SK-N-SH treated with all-trans-retinoic acid at 6 μM for 48 hours (cell line): ENCODE measurements around the gene ZFP62.

ENCODE experiments used
- ATAC-seq: fragments of 200-7000 bp; cut with Tn5 transposase; 3 replicates; pipeline ENCODE4 v1.9.1; 2020; ENCODE audit warnings: mild to moderate bottlenecking, moderate library complexity
- ARNTL ChIP-seq: fragments of 450-650 bp; formaldehyde crosslinking; IDR thresholded peaks from 2 replicates; pipeline ENCODE4 v1.5.0; 2020; ENCODE audit warnings: low read depth, mild to moderate bottlenecking, moderate library complexity, borderline replicate concordance
- BACH2 ChIP-seq: fragments of 250-450 bp; sonication (Bioruptor Pico); IDR thresholded peaks from 2 replicates; pipeline ENCODE4 v1.9.0; 2021; ENCODE audit warnings: mild to moderate bottlenecking, borderline replicate concordance
- CSDC2 ChIP-seq: fragments of 250-450 bp; sonication (Bioruptor Pico); IDR thresholded peaks from 2 replicates; pipeline ENCODE4 v1.5.0; 2020; ENCODE audit warnings: mild to moderate bottlenecking, moderate library complexity
- CSRNP3 ChIP-seq: fragments of 250-450 bp; sonication (Bioruptor Pico); IDR thresholded peaks from 2 replicates; pipeline ENCODE4 v1.5.1; 2021; ENCODE audit warnings: mild to moderate bottlenecking, moderate library complexity
- ESRRG ChIP-seq: fragments of 250-450 bp; sonication (Bioruptor Pico); IDR thresholded peaks from 2 replicates; pipeline ENCODE4 v1.6.1; 2021; ENCODE audit warnings: mild to moderate bottlenecking
- GLIS3 ChIP-seq: fragments of 250-450 bp; sonication (Bioruptor Pico); IDR thresholded peaks from 2 replicates; pipeline ENCODE4 v1.5.0; 2020; ENCODE audit warnings: mild to moderate bottlenecking, moderate library complexity
- ISL1 ChIP-seq: fragments of 250-450 bp; sonication (Bioruptor Pico); IDR thresholded peaks from 2 replicates; pipeline ENCODE4 v2.1.2; 2022; ENCODE audit warnings: mild to moderate bottlenecking, moderate library complexity
- OSR1 ChIP-seq: fragments of 250-450 bp; sonication (Bioruptor Pico); IDR thresholded peaks from 2 replicates; pipeline ENCODE4 v1.8.0; 2022; ENCODE audit warnings: moderate library complexity, mild to moderate bottlenecking, inconsistent platforms
- POU6F1 ChIP-seq: fragments of 250-450 bp; sonication (Bioruptor Pico); IDR thresholded peaks from 2 replicates; pipeline ENCODE4 v1.8.0; 2021; ENCODE audit warnings: low read depth, mild to moderate bottlenecking, moderate library complexity, borderline replicate concordance
- PPARA ChIP-seq: fragments of 250-450 bp; sonication (Bioruptor Pico); IDR thresholded peaks from 2 replicates; pipeline ENCODE4 v1.5.0; 2020; ENCODE audit warnings: mild to moderate bottlenecking, borderline replicate concordance
- RARB ChIP-seq: fragments of 250-450 bp; sonication (Bioruptor Pico); IDR thresholded peaks from 2 replicates; pipeline ENCODE4 v1.8.0; 2021; ENCODE audit warnings: mild to moderate bottlenecking, moderate library complexity
- SNAI2 ChIP-seq: fragments of 250-450 bp; sonication (Bioruptor Pico); IDR thresholded peaks from 2 replicates; pipeline ENCODE4 v1.5.0; 2020; ENCODE audit warnings: mild to moderate bottlenecking, moderate library complexity
- TCF4 ChIP-seq: fragments of 250-450 bp; sonication (Bioruptor Pico); IDR thresholded peaks from 2 replicates; pipeline ENCODE4 v1.8.0; 2021; ENCODE audit warnings: mild to moderate bottlenecking, moderate library complexity, borderline replicate concordance
- TOX ChIP-seq: fragments of 250-450 bp; sonication (Bioruptor Pico); IDR thresholded peaks from 2 replicates; pipeline ENCODE4 v1.8.0; 2021; ENCODE audit warnings: mild to moderate bottlenecking, moderate library complexity, borderline replicate concordance
- TSHZ2 ChIP-seq: fragments of 250-450 bp; sonication (Bioruptor Pico); IDR thresholded peaks from 2 replicates; pipeline ENCODE4 v1.5.0; 2020; ENCODE audit warnings: mild to moderate bottlenecking, moderate library complexity
- ZC3H10 ChIP-seq: fragments of 250-450 bp; sonication (Bioruptor Pico); IDR thresholded peaks from 2 replicates; pipeline ENCODE4 v1.5.1; 2021; ENCODE audit warnings: mild to moderate bottlenecking, moderate library complexity
- ZFP30 ChIP-seq: fragments of 450-650 bp; formaldehyde crosslinking; IDR thresholded peaks from 2 replicates; pipeline ENCODE4 v1.5.0; 2022; ENCODE audit warnings: mild to moderate bottlenecking, moderate library complexity
- ZNF565 ChIP-seq: fragments of 450-650 bp; formaldehyde crosslinking; conservative IDR thresholded peaks from 2 replicates; pipeline ENCODE4 v1.5.0; 2020; ENCODE audit warnings: low read depth, mild to moderate bottlenecking, moderate library complexity
- ZNF70 ChIP-seq: fragments of 450-650 bp; formaldehyde crosslinking; IDR thresholded peaks from 2 replicates; pipeline ENCODE4 v1.5.0; 2020; ENCODE audit warnings: mild to moderate bottlenecking, moderate library complexity
- ZNF8 ChIP-seq: fragments of 450-650 bp; formaldehyde crosslinking; IDR thresholded peaks from 2 replicates; pipeline ENCODE4 v1.5.0; 2020; ENCODE audit warnings: mild to moderate bottlenecking, moderate library complexity

ZFP62 gene

GRCh38 chr5:180839935-180840334 is 21.1 kb downstream of the ZFP62 start (continued):
- TF ChIP-seq POU6F1 (CRISPR knock-in tag) (no peak), ZNF8 (CRISPR knock-in tag) (no peak)

GRCh38 chr5:180839227-180839626 is 21.8 kb downstream of the ZFP62 start:
- no peak for ATAC-seq
- TF ChIP-seq GLIS3 (no peak), ZC3H10 (CRISPR knock-in tag) (no peak), ESRRG (no peak), CSDC2 (CRISPR knock-in tag) (no peak), ZNF565 (CRISPR knock-in tag) (no peak), SNAI2 (CRISPR knock-in tag) (no peak), ZNF70 (CRISPR knock-in tag) (no peak), ARNTL (CRISPR knock-in tag) (no peak), CSRNP3 (no peak), ZFP30 (CRISPR knock-in tag) (no peak), OSR1 (CRISPR knock-in tag) (no peak), PPARA (CRISPR knock-in tag) (no peak), RARB (no peak), TCF4 (CRISPR knock-in tag) (no peak), POU6F1 (CRISPR knock-in tag) (no peak), BACH2 (CRISPR knock-in tag) (no peak), TOX (CRISPR knock-in tag) (no peak)

GRCh38 chr5:180837478-180837877 is 23.6 kb downstream of the ZFP62 start:
- no peak for ATAC-seq
- TF ChIP-seq ZNF565 (CRISPR knock-in tag) = no peak
- TF ChIP-seq RARB = no peak
- TF ChIP-seq ZFP30 (CRISPR knock-in tag) = no peak
- TF ChIP-seq CSDC2 (CRISPR knock-in tag) = no peak
- TF ChIP-seq ZNF70 (CRISPR knock-in tag) = no peak
- no peak for TF ChIP-seq ZC3H10 (CRISPR knock-in tag)
- no peak for TF ChIP-seq PPARA (CRISPR knock-in tag)
- no peak for TF ChIP-seq SNAI2 (CRISPR knock-in tag)
- TF ChIP-seq TCF4 (CRISPR knock-in tag) = no peak
- TF ChIP-seq ARNTL (CRISPR knock-in tag) = no peak
- no peak for TF ChIP-seq GLIS3
- no peak for TF ChIP-seq OSR1 (CRISPR knock-in tag)
- no peak for TF ChIP-seq TSHZ2
- TF ChIP-seq CSRNP3 = no peak
- no peak for TF ChIP-seq ISL1 (CRISPR knock-in tag)
- TF ChIP-seq ESRRG = no peak
- TF ChIP-seq BACH2 (CRISPR knock-in tag) = no peak
